Osteoblast (primary cell): ENCODE results near the gene CDKAL1. TPM values are rescaled to one million over a fixed set of nuclear protein-coding genes. Genes with fewer than 3 reads are reported as not detected.

ENCODE experiments used
- DNase-seq: peaks from one replicate; pipeline ENCODE4 v3.0.0; 2011; ENCODE audit warnings: low spot score, mixed read lengths; ENCODE audit not compliant: insufficient read length; ENCODE audit errors: missing footprints
- H2AFZ ChIP-seq: 2 replicates; pipeline ENCODE4 v1.6.0; 2011; ENCODE audit warnings: mild to moderate bottlenecking, low read length
- H3K27ac ChIP-seq: 2 replicates; pipeline ENCODE4 v1.5.1; 2011; ENCODE audit warnings: mild to moderate bottlenecking, low read depth, low read length, moderate library complexity
- H3K27me3 ChIP-seq: 2 replicates; pipeline ENCODE4 v1.6.0; 2012; ENCODE audit warnings: mild to moderate bottlenecking, control low read depth, inconsistent platforms, low read length, moderate library complexity; ENCODE audit not compliant: insufficient read depth
- H3K36me3 ChIP-seq: 2 replicates; pipeline ENCODE4 v1.5.1; 2011; ENCODE audit warnings: mild to moderate bottlenecking, low read length, control low read depth, moderate library complexity; ENCODE audit not compliant: insufficient read depth
- H3K4me1 ChIP-seq: 2 replicates; pipeline ENCODE4 v1.5.1; 2011; ENCODE audit warnings: mild to moderate bottlenecking, low read length, control low read depth, moderate library complexity; ENCODE audit not compliant: insufficient read depth
- H3K4me2 ChIP-seq: 2 replicates; pipeline ENCODE4 v1.6.0; 2011; ENCODE audit warnings: mild to moderate bottlenecking, low read length; ENCODE audit not compliant: insufficient read depth
- H3K4me3 ChIP-seq: fragments of 200-600 bp; sonication (generic); 3 replicates; pipeline ENCODE4 v1.5.1; 2012; ENCODE audit warnings: mild to moderate bottlenecking, low read length, inconsistent platforms; ENCODE audit not compliant: insufficient read depth
- H3K79me2 ChIP-seq: 2 replicates; pipeline ENCODE4 v1.6.0; 2012; ENCODE audit warnings: mild to moderate bottlenecking, low read length, control low read depth, inconsistent platforms; ENCODE audit not compliant: insufficient read depth
- H3K9me3 ChIP-seq: 2 replicates; pipeline ENCODE4 v1.5.1; 2011; ENCODE audit warnings: low read depth, low read length, control low read depth
- H4K20me1 ChIP-seq: 2 replicates; pipeline ENCODE4 v1.6.0; 2012; ENCODE audit warnings: mild to moderate bottlenecking, low read length, control low read depth; ENCODE audit not compliant: insufficient read depth
- CTCF ChIP-seq: IDR thresholded peaks from 2 replicates; pipeline ENCODE4 v1.5.1; 2011; ENCODE audit warnings: mild to moderate bottlenecking, low read depth, low read length, moderate library complexity; ENCODE audit errors: extremely low read depth
- total RNA-seq: library from RNA; depleted of rRNA; stranded (reverse); fragments of >200 nt; gene quantifications from 2 replicates; pipeline ENCODE4 v1.2.3, GENCODE V29; 2012

CDKAL1 gene
- total RNA-seq, 1 donor = 18.5 TPM

GRCh38 chr6:20672038-20672437 is 137.8 kb downstream of the CDKAL1 start:
- Histone ChIP-seq H3K27me3 (no peaks in the 10 kb centered on the region), H3K27ac (no peak overlapping the region), H3K4me3 (no peak overlapping the region), H4K20me1 (no peaks in the 10 kb centered on the region), H3K4me2 (no peak overlapping the region), H3K36me3 (no peaks in the 10 kb centered on the region), H3K4me1 (no peaks in the 10 kb centered on the region), H3K9me3 (no peaks in the 10 kb centered on the region), H3K79me2 (no peaks in the 10 kb centered on the region), H2AFZ (no peak overlapping the region)
- TF ChIP-seq CTCF = no peak
- no peak for DNase-seq

GRCh38 chr6:20673458-20673857 is 139.2 kb downstream of the CDKAL1 start:
- no peak for TF ChIP-seq CTCF
- no peaks in the 10 kb centered on the region for H3K27me3 ChIP-seq
- no peaks in the 10 kb centered on the region for H4K20me1 ChIP-seq
- H2AFZ ChIP-seq = no peak overlapping the region
- H3K4me3 ChIP-seq = no peak overlapping the region
- H3K9me3 ChIP-seq = no peaks in the 10 kb centered on the region
- H3K4me2 ChIP-seq = no peak overlapping the region
- no peak for DNase-seq
- no peaks in the 10 kb centered on the region for H3K4me1 ChIP-seq
- no peaks in the 10 kb centered on the region for H3K79me2 ChIP-seq
- no peaks in the 10 kb centered on the region for H3K36me3 ChIP-seq
- H3K27ac ChIP-seq = no peak overlapping the region

- Histone ChIP-seq H4K20me1 (no peaks in the 10 kb centered on the region), H2AFZ (no peak overlapping the region), H3K4me2 (no peak overlapping the region), H3K27ac (no peak overlapping the region), H3K9me3 (no peaks in the 10 kb centered on the region), H3K27me3 (no peaks in the 10 kb centered on the region), H3K4me1 (no peaks in the 10 kb centered on the region), H3K36me3 (no peaks in the 10 kb centered on the region), H3K79me2 (no peaks in the 10 kb centered on the region), H3K4me3 (no peak overlapping the region)
- no peak for DNase-seq
- no peak for TF ChIP-seq CTCF
Observed at GRCh38 chr6:20674664-20675063, 140.4 kb downstream of the CDKAL1 start.

DNA sequence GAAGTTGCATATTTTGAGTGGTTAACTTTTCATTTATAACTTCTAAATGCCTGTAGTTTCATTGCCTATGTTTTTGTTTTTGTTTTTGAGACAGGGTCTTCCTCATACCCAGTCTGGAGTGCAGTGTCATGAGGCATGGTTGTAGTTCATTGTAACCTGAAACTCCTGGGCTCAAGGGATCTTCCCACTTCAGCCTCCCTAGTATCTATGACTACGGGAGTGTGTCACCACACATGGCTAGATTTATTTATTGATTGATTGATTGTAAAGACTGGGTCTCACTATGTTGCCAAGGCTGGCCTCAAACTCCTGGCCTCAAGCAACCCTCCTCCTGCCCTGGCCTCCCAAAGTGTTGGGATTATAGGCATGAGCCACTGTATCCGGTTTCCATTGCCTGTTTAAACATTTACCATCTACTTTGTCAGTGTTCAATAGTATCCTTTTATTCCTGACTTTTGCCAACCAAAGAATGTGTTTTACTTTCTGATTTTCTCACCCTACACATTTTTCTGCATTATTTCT is 144.6 kb downstream of the CDKAL1 start:
- DNase-seq = no peak
- Histone ChIP-seq H3K79me2 (no peaks in the 10 kb centered on the region), H3K4me2 (no peak overlapping the region), H3K27ac (no peak overlapping the region), H2AFZ (no peak overlapping the region), H3K27me3 (no peaks in the 10 kb centered on the region), H3K9me3 (no peaks in the 10 kb centered on the region), H4K20me1 (no peaks in the 10 kb centered on the region), H3K36me3 (no peaks in the 10 kb centered on the region), H3K4me3 (no peak overlapping the region), H3K4me1 (no peaks in the 10 kb centered on the region)
- TF ChIP-seq CTCF = no peak
